ENCODE data around the gene PKP3.
"Not testable (repeated sequence)": the region's sequence is repeated elsewhere in the genome, so short reads cannot be mapped to it uniquely, and the experiment has no call there.

Gene PKP3

DNA sequence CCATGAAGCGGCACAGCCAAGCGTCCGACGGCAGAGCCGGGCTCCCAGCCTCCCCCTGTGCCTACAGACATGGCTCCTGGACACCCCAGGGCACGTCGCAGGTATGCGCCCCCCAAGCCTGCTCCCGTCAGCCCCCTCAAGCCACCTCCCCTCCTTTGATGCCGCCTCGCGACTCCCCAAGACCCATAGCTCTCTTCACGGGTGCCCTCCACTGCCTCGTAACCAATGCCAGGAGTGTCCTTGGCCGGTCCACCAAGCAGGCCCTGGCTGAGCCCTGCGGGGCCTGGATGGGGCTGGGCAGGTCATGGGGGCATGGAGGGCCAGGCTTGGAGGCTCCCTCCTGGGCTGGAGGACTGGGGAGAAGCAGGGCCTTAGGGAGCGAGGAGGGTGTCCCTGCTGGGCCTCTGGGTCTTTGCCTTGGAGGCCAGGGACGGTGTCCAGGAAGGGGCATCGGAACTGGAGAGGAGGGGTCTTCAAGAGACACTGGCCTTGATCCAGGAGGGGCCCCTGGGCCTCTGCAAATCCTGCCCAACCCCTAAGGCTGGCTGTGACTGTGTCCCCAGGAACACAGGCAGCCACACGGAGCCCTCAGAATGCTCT, 38.6 kb downstream of the PKP3 start:
- DNase-seq = no peak

DNA sequence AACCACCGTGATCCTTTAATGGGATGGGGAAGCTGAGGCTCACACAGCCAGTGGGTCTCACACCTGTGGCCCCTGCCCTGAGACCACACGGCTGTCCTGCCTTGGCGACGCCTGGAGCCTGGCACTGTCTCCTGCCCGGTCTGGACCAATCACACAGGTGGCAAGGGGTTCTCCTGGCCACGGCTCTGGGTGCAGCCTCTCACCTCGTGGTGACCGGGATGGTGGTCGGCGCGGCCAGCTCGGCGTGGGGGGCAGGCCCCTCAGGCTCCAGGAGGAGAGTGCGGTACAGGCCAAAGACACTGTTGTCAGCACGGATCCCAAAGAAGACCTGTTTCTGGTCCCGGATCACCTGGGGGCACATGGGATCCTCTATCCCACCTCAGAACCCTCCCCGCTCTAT, 39.1 kb downstream of the PKP3 start:
- DNase-seq = no peak

DNA sequence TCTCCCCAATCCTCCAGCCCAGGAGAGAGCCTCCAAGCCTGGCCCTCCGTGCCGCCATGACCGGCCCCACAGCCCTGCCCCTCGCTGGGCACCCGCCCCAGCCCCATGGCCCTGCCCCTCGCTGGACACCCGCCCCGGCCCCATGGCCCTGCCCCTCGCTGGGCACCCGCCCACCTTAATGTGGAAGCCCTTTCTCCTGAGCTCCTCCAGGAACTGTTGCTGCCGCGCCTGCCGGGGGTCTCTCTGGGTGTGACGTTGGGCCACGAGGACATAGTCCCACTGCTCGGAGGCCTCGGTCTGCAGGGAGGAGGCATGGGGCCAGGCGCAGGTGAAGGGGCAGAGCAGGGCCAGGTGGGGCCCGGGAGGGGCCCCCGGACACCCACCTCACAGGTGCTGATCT, 39.6 kb downstream of the PKP3 start:
- no peak for DNase-seq

DNA sequence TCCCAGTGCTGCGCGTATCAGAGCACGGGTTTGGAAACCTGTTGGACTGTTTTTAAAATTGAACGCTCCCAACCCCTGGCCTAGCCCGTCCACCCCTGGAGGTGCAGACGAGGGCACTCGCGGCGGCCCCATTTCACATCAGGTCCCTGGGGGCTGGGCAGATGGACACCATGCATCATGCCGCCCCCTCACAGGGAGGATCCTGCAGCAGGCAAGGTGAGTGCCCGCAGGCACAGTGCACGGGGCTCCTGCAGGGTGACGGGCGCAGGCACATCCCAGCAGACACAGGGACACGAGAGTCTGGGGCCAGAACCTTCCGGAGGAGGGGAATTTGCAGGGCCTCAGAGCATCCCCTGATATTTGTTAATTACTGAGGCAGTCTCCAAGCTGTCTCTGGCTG, 40.5 kb downstream of the PKP3 start:
- DNase-seq = no peak

DNA sequence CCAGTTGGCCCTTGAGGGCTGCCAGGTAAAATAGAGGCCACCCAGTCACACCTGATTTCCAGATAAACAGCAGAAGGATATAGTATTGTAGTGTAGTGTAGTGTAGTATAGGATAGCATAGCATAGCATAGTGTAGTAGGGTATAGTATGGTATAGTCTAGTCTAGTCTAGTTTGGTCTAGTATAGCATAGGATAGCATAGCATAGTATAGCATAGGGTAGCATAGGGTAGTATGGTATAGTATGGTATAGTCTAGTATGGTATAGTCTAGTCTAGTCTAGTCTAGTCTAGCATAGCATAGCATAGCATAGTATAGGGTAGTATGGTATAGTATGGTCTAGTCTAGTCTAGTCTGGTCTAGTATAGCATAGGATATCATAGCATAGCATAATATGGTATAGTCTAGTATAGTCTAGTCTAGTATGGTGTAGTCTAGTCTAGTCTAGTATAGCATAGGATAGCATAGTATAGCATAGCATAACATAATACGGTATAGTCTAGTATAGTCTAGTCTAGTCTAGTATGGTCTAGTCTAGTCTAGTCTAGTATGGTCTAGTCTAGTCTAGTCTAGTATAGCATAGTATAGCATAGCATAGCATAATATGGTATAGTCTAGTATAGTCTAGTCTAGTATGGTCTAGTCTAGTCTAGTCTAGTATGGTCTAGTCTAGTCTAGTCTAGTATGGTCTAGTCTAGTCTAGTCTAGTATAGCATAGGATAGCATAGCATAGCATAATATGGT, 41.2 kb downstream of the PKP3 start:
- not testable (repeated sequence) for DNase-seq

DNA sequence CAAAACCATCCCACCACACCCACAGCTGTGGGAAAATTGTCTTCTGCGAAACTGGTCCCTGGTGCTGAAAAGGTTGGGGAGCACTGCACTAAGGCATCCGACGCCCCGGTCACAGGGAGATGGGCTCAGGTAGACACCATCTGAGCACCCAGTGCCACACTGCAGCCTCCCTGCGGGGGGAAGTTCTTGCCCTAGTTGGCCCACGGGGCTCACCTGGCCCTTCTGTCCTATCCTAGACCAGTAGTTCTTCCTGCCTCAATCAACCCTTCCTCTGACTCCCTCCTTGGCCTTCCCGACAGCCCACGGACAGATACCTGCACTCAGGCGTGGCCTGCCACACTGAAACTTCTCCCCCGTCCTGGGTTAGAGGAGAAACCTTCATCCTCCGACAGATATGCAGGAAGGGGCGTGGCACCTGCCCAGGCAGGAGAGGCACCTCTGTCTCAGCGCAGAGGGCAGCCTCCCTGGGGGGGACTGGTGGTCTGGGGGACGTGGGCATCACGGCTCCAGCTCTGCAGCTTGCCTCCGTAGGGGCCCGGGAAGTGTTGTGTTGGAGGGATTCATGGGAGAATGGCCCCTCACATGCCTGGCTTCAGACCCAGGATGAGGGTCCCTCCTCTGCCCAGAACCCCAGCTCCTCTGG, 43.3 kb downstream of the PKP3 start:
- no peak for DNase-seq

DNA sequence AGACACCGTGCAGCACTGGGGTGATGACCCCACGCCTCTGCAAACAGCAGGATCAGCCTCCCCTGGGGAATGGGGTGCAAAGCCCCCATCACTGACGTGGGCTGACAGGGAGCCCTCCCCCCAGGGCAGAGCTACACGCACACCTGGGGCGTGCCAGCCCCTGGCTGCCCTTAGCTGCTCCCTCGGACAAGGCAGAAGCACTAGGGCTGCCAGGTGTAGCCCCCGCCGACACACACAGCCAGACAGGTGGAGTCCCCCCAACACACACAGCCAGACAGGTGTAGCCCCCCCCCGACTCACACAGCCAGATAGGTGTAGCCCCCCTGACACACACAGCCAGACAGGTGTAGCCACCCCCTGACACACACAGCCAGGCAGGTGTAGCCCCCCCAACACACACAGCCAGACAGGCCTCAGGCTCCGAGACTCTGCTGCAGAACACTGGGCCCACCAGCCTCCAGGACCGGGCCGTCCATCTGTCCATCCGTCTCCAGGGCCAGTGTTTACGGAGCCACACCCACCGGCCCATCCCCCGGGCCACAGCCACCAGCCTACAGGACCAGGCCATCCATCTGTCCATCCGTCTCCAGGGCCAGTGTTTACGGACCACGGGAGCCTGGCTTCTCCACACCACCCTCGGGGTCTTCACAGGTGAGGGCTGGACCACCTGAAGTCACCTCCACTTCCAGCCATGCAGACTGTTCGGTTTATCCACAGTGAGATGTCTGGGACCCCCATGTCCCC, 44.3 kb downstream of the PKP3 start:
- DNase-seq = no peak

DNA sequence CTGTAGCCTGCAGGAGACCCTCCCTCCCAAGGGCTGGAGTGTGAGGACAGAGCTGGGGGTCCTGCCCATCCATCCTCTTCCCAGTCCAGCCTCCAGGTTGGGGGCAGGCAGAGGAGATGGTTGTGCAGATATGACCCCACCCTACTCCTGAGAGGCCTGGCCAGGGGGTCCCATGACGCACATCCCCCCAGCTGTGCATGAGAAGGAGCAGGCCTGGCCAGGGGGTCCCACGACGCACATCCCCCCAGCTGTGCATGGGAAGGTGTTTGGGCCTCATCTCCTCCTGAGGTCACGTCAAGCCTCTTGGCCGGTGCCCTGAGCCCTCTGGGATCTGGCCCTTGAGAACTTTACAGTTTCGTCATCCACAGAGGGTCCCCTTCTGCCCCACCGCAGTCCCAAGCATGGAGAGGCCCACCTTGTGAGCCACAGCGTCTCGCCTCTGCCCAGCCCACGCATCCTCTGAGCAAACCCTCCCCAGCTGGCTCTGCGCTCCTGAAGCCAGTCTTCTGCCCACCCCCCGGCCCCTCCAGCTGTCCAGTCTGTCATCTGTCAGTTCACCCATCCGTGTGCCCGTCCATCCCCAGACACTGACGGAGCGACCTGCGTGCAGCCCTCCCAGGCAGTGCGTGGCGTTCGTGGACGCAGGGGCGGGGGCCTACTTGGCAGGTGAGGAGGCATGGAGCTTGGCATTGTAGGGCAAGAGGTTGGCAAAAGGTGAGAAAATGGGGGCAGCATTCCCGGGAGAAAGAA, 45.5 kb downstream of the PKP3 start:
- no peak for DNase-seq

DNA sequence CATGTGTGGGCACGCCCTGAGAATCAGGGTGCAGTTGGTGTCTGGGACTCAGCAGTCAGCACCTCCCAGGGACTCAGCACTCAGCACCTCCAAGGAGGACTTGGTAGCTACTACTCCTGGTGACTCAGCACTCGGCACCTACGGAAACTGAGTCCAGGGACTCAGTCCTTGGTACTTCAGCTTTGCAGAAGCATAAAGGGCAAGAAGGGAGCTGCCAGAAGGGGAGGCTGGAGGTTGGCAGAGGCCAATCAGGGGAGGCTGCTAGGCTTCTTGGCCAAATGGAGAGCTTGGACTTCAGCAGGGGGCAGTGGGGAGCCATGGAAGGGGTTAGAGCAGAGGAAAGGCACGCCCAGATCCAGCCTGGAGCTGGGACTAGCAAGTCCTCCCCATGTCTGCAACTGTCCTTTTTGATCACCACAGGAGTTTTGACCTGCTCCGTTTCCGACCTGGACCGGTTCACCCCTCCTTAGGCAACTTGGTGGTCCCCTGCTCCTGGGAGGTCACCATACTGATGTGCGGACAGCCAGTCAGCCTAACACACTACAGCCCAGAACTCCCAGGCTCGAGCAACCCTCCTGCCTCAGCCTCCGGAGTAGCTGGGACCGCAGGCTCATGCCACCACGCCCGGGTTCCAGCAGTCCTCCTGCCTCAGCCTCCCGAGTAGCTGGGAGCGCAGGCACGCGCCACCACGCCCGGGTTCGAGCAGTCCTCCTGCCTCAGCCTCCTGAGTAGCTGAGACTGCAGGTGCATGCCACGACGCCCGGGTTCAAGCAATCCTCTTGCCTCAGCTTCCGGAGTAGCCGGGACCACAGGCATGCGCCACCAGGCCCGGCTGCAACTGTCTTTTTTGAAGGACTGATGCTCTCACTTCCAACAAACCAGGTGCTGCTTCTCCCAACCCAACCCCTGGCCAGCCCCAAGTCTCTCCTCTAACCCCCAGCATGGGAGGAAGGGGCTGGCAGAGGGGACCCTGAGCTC, 46.3 kb downstream of the PKP3 start:
- DNase-seq = no peak

DNA sequence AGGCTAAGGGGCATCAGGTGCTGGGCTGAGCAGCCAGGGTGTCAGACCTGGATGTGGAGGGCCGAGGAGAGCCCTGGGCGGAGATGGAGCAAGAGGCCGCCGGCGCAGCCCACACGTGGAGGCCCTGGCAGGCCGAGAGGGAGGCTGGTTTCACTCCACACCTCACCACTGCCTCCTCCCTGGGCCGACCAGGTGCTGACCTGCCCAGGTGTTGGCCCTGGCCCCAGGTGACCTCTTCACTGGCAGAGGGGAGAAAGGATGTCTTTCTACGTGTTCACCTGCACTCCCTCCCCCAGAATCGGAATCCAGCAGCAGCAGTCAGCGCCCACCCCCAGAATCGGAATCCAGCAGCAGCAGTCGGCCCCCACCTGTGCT, 47.0 kb downstream of the PKP3 start:
- no peak for DNase-seq

DNA sequence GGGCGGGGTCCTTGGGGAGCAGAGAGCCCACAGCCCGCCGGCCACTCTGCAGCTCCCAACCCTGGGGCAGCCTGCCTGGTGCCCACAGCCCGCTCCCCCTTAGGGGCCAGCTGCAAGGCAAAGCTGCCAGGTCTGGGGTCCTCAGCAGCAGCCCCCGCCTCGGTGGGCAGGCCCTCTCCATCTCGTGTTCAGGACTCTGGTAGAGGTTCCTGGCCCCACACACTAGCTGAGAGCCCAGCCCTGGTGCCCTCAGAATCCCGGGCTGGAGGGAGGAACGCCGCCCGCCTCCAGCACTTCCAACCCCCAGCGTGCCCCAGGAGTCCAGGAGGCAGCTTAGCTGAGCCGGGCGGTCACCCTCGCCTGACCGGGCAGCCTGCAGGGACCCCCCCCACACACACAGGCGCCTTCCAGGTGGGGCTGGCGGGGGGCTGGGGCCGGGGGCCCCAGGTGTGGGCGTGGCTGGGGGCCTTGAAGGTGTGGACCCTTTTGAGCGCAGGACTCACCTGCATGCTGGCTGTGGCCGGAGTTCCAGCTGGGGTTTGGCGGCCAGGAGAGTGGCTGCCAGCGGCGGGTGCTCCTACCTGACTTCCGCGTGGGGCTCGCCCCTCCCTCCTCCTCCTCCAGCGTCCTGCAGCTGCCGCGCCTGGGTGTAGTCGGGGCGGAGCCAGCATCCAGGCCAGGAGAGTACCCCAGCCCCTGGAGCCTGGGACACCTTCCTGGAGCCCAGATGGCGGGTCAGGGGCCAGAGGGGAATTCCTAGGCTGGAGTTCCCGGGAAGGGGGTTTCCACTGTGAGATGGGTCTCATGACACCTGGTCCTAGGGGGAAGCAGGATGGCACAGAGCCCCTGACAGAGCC, 47.6 kb downstream of the PKP3 start, which contains the start of gene ANO9:
Gene ANO9, minus strand, starts transcription at position 594 of the 857 bp plus-strand sequence. Its CDS starts 85 bp downstream, at position 509.
- peak; percentile 49 for DNase-seq

DNA sequence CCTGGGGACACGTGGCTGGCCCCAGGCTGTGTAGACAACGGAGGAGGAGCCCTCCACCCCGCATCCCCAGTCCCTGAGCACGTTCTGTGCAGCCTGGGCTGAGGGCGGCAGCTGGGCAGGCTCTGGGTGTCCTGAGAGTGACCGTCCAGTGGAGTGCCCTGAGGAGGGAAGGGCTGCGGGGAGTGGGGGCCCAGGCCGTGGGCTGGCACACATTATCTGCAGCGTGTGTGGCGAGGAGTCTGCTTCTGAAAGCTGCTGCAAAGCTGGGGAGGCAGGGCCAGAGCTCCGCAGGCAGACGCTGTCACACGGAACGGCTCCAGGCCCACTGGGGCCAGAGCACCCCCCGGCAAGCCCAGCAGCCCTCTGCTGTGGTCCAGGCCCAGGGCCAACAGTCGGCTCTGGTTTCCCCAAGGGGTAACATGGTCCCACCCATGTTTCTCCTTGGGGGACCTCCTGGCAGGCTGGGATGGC, 48.6 kb downstream of the PKP3 start:
- no peak for DNase-seq

DNA sequence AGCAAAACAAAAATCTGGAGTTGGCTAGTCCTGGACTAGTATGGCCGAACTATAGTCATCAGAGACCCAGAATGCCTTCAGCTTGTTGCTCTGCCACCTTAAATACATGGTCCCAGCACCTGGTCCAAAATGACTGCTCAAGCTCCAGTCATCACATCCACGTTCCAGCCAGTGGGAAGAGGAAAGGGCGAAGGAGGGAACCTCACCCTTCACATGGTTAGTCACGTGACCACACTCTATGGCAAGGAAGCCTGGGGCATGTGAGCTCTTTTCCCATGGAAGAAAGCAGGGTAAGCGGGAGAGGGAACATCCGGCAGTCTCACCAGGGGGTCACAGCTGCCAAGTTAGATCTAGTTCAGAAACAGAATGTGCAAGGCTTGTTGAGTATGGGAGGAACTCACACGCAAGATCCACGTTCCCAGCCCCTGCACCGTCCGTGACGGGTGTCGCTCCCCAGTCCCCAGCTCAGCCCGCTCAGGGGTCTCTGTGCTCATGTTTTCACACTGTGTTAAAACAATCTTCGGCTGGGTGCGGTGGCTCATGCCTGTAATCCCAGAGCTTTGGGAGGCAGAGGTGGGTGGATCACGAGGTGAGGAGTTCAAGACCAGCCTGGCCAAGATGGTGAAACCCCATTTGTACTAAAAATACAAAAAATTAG, 49.7 kb downstream of the PKP3 start:
- no peak for DNase-seq

DNA sequence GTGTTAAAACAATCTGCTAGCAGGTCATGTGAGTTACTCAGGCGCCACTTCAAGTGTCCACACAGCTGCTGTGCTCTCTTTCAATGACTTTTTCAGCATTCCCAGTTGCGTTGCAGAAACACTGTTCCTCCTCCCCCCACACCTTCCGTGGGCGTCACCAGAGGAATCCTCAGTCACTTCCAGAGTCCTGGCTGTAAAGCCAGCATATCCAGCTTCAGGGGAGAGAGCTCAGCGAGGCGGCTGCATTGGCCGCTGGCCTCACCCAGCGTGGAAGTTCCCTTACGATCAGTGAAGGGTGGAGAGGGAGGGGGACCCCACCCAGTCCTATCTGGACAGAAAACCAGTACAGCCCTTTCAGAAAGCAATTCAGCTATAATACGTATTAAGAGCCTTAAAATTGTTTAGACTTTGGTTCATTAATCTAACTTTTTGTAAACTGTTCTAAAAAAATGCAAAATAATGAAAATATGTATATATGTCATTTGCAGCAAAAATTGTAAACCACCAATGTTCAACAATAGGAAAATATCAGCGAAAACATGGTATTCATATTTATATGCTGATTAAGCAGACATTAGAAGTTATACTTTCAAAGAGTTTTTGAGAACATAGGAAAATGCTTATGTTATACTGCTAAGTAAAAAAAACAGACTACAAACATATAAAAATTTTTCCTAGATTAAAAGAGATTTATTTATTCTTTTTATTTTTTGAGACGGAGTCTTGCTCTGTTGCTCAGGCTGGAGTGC, 50.6 kb downstream of the PKP3 start:
- no peak for DNase-seq

DNA sequence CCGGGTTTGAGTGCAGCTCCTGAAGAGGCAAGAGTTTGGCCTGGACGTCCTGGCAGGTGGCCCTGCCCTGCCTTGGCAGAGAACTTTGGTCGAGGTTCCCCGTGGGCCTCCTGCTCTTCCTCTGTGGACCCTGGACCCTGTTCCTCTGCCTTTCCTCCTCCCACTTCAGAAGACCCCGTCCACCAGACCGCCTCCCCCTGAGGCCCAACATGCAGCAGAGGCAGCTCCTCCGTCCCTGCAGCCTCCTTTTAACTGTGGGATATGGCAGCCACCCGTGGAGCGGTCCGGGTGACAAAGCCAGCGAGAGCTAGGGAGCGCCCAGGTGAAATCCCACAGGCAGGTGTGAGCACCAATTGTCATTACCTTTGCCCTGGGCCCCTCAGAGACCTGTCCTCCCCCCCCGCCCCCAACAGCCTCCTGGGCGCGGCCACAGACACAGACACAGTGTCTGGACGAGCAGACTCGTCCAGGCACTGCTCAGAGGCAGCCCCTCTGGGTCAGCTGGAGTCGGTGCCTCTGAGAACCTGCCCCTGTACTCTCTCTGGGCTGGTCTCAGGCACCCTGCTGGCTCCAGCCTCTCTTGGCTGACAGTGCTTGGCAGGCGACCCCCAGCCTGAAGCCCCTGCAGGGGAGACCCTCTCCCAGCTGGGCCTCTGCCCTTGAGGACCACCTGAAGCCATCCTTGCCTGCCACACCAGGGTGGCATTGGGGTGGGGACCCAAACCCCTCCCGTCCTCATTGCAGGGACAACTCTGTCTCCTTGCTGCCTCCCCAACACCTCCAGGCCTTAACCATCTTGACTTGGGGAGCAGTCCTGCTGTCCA, 52.0 kb downstream of the PKP3 start:
- DNase-seq = no peak

DNA sequence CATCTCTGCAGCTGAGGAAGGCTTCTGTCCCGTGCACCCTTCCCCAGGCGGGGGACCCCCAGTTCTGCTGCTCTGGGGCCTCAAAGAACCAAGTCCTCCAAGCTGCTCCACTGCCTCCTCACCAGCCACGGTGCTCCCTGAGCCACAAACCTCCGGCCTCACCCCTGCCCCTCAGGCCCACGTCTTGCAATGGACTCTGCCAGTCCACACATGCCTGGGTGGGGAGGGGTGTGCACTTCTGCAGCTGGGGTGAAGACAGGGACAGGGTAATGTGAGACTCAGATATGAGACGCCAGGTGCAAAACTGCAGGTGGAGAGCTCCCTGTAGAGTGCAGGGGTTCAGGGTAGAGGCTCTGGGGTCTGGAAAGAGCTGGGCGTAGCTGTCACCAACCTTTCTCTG, 52.9 kb downstream of the PKP3 start:
- no peak for DNase-seq

DNA sequence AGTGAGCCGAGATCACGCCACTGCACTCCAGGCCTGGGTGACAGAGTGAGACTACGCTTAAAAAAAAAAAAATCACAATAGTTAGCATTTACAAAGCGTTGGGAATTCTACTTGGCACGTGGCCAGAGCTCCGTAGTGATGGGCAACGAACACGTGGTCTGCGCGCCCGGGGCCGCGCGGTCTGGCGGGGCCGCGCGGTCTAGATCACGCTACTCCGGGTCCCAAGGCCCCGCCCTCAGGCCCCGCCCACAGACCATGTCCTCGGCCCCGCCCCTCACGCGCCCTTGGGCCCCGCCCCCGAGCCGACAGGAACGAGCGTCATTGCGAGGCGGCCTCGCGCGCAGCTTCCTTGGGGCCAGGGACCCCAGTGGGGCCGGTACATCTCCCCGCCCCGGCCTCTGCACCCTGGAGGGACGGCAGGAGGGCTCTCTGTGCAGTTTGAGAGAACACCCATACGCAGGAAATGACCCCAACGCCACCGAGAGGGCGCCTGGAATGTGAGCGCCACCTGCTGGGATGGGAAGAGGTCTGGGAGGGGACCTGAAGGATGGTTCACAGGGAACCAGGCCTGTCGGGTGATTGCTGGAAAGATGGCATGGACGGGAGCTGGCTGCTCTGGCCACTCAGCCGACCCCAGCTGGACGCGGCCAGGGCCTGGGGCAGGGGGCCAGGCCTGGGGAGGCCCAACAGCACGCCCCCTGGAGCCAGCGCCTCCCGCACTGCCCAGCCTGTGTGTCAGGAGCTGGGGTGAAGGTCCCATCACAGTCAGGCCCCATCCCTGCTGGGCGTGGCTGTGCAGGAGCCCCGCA, 54.1 kb downstream of the PKP3 start:
- DNase-seq = peak; percentile 97
